Stimulated activated CD4-positive, alpha-beta T cell treated with anti-CD3 and anti-CD28 coated beads, Interleukin-4, amount 100 ng/mL, for 48 hours (primary cell): Measurements from ENCODE around the gene SMIM1.
A peak's percentile ranks its signal among the peaks of the same experiment; 100 is the strongest.

Experiments
- DNase-seq, 2 donors: peaks; one replicate each; pipeline ENCODE4 v3.0.0-alpha.2; 2020; ENCODE audit warnings: low read depth in 2 of 2

The SMIM1 gene

DNA sequence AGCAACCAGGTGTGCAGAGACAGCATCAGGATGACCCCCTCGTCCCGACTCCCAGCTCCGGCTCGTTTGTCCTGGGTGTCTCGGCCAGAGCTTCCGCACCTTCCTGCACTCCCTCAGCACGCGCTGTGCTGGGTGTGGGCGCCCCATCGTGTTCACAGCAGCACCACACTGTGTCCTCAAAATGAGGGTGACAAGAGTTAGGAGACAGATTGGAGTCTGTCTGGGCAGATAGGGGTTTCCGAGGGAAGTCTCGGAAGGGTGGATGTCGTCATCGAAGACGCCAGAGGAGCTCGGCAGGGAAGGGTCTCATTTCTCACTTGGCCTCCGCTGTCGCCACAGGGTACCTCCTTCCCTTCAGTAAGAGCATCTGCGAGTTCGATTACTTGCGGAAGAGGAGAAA is 16.2 kb upstream of the SMIM1 start:
- no peak for DNase-seq

DNA sequence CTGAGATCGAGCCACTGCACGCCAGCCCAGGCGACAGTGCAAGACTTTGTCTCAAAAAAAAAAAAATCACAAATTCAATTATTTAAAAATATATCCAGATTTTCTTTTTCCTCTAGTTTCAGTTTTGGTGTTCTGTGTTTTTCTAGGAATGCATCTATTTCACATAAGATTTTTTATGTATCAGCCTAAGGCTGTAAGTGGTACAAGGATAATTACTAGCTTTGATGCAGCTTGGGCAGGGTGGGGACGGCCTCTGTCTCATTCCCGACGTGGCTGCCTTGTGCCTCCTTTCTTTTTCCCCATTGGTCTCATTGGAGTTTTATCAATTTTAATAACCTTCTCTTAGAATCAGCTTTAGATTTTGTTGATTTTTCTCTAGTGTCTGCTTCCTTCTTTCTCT is 13.4 kb upstream of the SMIM1 start:
- DNase-seq: no peak

DNA sequence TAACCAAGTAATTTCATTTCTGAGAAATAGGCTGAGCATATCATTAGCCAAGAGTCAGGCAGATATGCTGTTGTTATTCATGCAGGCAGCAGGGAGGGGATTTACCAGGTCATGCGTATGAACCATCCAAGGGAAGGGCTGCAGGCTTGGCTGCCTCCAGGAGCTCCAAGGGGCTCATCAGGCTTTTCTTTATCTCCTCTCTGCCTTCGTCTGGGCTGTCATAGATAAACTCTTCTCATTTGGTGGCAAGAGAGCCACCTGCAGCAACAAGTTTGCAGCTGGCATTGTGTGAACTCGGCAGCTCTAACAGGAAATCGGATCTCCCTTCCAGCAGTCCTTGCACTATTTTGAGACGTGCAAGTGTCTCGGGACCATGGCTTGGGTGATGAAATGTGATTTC is 12.8 kb upstream of the SMIM1 start:
- DNase-seq: no peak

DNA sequence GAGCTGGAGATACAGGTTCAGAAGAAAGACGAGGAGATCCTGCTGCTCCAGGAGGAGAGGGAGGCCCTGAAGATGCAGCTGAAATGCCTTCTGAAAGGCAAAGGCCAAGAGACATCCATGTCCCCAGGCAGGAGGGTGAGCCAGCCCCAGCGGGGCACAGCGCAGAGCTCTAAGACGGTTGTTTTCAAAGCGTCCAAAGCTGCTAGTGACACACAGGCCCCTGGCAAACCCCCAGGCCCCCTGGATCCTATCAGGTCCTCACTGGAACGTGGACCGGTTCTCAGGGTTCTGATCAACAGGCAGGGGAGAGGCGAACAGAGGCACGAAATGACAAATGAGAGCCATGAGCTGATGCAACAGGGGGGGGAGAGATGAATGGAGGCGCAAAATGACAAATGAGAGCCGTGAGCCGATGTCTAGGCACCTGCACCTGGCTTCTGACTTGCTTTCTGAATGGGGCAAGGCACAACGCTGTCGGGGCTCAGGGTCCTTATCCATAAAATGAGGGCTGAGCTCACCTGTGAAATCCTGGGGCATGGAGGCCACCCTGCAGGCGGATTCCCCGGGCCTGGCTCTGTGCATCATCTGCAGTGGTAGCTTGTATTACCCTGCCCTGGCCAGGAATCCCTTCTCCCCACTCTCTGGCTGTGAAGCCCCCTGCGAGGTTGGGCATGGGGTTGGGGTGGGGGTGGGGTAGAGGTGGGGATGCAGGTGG is 11.1 kb upstream of the SMIM1 start:
- DNase-seq: no peak

DNA sequence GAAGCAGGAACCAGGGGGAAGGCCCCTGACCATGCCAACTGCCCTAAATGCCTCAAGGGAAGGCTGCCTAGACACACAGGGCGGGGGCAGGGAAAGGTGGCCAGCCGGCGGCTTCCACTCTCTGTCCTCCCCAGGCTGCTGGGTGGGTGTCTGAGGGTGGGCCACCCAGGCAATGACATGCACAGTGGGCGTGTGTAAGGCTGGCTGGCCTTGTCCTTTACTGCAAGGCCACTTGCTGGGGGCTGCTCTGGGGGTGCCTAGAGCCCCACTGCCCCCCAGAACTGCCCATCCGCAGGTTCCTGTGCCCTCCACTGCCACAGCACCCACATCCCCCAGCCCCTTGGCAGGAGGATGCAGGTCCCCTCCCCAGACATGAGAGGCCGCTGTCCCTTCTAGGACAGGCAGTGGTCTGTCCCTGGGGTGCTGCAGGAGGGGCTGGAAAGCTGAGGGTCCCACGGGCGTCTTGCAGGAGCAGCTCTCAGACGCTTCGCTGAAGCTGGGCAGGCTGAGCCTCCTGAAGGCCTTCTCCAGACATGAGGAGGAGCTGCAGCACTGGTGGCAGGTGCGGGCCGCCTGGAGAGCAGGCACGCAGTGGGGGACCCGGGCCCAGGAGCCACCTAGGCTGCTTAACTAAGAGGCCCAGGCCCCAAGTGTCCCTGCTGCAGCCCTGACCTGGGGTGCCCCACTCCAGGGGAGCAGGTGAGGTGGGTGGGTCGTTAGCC is 10.2 kb upstream of the SMIM1 start:
- DNase-seq: no peak

DNA sequence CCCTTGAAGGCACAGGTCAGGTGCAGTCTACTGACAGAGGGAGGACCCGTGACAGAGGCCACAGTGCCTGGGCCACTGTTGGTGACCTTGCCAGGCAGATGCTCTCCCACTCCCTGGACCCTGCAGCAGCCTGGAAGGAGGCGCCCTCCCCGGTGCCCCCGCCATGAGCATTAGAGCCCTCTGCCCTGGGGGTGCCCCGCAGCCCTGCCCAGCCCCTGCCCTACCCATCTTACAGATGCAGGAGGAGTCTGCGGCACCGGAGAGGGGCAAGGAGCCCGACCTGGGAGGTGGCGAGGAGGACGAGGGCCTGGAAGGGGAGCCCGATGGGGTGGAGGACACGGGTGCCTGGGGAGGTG is 9.7 kb upstream of the SMIM1 start:
- DNase-seq: no peak

DNA sequence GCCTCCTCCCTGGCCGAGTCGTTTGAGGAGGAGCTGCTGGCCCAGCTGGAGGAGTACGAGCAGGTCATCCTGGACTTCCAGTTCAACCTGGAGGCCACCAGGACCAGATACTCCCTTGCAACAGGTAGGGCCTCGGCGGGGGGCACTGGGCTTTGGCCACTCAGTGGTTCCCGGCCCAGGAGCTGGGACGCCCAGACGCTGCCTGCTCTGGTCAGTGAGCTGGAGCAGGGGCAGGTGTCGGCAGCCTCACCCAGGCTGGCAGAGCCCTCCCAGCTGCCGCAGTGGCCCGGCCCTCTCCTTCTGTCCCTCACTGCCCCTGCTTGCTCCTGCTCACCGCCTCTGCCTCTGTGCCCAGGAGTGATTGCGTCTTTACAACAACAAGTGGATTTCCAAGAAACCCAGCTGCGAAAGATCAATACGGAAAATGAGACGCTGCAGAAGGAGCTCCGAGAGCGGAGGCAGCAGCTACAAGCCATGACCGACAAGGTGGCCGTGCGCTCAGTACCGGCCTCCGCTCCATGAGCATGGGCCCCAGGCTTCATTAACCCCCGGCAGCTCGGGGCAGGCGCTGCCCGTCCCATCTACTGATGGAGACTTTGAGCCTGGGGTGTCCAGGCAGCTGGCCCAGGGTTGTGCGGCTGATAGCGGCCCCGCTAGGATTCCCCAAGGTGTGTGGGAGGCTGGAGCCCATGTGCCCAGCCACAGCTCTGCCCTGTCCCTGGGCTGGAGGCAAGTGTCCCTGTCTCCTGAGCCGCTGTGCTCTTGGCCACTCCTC is 9.0 kb upstream of the SMIM1 start:
- DNase-seq: no peak

DNA sequence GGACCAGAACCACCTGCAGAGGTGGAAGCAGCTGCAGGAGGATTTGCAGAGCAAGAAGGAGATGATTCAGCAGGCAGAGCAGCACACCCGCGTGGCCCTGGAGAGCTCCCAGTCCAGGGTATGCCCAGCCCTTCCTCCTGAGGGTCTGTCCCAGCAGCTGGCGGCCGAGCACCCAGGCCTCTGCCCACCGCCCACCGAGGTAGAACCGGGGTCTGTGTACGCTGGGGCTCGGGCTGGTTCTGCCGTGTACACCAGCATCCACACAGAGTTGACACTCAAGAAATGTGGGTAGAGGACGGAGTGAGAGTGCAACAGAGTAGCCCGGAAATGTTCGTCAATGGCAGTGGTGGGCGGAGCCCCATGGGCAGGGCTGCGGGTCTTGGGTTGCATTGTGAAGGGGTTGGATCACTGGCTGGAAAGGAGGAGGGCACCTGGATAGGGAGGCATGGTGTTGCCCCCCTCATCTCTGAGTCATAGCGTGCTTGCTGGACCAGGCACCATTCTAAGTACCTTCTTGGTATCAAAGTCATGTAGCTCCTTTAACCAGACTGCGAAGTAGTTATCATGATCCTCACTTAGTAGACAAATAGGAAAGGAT is 5.1 kb upstream of the SMIM1 start:
- no peak for DNase-seq

DNA sequence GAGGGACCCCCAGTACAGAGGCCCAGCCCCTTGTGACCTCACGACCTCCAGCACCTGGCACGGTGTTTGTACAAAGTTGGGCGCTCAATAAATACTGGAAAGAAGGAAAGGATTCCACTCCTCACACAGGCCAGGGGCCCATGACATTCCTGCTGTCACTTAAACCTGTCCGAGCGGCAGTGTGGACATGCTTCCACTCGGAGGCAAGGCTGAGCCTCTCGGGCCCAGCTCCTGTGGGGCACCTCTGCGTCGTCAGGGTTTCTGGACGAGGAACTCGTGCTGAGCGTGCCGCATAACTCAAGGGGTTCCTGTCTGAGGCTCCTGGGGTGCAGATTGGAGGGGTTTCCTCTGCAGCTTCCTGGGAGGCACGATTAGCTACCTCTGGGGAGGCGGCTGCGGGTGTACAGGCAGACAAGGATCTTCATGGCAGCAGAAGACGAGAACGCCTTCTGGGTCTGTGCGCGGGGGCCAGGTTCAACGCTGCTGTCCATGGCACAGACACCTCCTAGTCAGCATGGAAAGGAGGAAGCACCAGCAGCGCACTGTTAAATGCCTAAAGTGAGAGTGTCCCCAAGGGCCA is 3.6 kb upstream of the SMIM1 start:
- no peak for DNase-seq

DNA sequence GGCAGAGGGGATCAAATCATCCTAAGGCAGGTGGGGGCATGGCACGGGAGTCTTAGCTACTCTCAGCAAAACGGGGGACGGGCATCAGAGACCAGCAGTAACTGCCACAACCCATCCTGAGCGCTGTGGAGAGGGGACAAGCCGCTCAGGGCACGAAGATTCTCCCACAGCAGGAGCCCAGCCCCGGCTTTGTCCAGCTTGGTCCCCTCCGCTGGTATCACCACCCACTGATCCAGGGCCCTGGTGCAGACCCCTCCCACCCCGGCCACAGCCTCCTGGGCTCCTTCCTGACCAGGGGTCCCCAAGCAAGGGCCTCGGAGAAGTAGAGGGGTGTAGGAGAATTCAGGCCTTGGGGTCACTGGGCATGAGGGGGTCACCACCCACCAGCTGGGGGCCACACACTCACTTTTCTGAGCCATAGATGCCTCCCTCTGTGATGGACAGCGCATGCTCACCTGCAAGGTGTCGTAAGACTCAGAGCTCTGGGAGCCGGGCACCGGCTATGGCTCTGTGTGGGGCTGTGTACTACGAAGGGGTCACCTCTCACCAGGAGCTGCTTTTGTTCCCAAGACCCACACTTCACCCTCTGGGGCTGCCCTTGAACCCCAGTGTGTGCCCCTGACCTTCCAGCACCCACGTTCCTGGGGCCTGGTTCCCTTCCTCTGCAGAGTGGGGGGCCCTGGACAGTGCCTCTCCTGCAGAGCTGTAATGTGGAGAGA is 2.3 kb upstream of the SMIM1 start:
- no peak for DNase-seq

DNA sequence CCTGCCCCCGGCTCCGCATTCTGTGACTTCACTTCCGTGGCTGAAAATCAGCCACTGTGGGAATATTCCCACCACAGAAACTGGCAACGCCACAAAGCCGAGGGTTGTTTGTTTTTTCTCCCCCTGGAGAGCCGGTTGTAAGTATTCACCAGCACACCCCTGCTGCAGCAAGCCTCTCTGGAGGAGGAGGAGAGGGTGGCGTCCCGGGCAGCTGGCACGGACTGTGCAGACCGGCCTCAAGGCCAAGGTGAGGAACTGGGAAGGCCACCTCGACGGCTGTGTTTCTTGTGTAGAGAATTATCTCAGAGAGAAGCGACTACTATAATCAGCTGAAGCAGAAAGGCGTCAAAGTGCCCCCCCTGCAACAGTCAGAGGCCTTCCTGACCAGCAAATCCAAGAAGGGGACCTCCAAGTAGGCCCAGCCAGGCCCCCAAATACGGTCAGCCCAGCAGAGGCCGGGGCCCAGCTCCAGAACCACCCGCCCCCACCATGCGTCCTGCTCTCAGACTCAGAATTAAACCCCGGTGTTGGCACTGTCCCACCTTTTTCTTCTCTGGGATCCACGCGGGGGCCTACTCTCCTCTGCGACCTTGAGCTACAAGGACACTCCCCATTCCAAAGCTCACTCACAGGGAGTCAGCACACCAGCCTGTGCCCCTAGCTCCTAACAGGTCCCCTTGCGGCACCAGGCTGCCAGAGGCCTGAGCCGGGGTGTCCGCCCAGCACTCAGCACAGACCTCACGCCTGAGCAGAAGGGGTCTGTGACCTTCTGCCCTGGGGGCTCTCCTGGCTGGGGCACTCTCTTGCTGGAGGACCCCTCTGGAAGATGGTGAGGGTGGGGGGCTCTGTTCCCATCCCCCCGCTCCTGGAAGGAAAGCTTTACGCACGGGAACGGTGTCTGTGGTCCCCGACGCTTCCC is 1.2 kb upstream of the SMIM1 start:
- no peak for DNase-seq

DNA sequence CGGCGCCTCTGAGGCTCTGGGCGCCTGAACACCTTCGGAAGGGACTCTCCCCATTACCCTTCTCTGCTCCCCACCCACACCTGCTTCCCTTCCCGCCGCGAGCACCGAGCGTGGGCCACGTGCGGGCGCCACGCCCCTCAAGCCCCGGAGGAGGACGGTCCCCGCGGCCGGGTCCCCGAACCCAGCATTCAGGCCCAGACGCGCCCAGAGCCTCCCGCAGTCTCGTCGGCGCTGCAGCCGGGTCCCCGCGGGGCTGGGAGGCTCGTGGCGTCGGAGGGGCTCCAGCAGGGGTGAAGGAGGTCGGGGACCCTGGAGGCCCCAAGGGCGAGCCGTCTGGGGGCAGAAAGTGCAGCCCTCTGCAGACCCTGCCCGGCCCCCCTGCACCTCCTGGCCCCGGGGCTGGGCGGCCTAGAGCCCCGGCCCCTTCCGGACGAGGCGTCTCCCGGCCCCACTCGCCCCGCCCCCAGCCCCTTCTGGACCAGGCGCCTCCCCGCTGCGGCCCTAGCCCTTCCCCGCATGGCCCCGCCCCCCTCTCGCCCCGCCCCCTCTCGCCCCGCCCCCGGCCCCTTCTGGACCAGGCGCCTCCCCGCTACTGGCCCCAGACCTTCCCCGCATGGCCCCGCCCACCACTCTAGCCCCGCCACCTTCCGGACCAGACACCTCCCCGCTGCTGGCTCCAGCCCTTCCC is 378 bp upstream of the SMIM1 start:
- peak; percentile 83 to 88 for DNase-seq

DNA sequence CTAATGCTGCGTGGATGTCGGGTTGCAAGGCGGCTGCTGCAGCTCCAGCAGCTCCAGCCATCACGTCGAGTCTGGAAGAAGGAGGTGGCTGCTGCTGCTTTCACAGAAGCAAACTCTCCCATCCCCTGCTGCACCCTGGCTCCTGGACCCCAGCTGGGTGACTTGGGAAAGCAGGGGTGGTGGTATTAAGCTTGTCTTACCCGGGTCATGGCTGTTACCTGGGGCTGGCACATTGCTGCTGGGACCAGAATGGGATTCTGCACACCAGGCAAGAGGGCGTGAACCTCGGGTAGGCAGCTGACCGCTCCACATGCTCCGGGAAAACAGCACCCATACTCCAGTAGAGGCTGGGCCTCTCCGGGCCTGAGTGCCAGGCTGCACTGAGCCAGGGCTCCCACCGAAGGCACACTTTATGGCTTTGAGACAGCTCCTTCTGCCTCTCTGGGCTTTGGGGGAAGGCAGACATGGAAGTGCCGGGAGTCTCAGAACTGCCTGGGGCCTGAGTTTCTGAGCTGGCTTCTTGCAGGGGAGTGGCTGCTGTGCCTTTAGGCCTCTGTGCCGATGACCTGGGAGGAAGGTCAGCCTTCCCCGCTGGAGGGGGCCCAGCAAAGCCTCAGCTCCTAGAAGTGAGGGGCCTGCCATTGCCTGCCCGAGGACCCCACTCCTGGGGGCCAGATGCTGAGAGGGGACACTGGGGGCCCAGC is 1.2 kb downstream of the SMIM1 start:
- DNase-seq: no peak

DNA sequence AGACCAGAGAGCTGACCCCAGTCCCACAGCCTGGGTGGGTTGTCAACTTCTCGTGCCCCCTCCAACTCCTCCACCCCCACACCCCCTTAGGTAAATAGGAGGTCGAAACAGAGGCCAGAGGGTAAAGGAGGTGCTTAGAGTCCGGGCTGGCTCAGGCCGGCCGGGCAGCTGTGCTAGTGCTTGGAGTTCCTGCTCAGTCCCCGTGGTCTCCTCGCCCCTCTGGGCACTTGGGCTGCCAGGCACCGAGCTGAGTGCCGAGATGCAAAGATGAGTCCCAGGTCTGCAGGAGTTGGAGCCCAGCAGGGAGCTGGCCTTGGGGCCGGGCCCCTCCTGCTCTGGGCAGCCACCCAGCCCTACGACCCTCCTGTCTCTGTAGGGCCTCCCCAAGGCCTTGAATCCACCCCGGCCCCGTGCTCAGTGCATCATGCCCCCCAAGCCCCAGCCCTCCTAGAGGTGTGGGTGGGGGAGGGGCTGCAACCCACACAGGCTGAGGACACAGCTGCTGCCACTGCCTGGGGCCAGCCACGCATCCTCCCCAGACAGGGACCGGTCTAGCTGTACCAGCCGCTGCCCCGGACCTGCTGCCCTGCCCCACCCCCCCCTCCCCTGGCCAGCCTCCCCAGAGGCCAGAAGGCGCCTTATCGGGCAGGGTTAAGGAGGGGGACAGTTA is 1.9 kb downstream of the SMIM1 start:
- no peak for DNase-seq

DNA sequence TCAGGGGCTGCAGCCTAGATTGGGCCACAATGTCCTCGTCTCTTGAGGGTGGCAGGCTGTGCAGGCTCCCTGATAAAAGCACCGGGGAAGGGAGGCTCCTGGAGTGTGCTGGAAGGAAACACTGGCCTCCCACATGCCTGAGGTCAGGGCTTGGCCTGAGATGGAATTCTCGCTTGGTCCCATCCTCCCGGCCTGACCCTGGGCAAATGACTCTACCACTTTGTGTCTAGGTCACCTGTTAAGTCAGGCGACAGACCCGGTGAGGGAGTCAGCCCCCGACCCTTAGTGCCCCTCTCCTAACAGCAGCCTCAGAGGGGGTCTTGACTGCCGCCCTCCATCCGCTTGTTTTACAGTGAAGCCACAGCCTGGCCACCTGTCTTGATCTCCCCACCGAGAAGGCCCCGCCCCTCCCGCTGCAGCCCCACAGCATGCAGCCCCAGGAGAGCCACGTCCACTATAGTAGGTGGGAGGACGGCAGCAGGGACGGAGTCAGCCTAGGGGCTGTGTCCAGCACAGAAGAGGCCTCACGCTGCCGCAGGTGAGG is 2.5 kb downstream of the SMIM1 start:
- no peak for DNase-seq

DNA sequence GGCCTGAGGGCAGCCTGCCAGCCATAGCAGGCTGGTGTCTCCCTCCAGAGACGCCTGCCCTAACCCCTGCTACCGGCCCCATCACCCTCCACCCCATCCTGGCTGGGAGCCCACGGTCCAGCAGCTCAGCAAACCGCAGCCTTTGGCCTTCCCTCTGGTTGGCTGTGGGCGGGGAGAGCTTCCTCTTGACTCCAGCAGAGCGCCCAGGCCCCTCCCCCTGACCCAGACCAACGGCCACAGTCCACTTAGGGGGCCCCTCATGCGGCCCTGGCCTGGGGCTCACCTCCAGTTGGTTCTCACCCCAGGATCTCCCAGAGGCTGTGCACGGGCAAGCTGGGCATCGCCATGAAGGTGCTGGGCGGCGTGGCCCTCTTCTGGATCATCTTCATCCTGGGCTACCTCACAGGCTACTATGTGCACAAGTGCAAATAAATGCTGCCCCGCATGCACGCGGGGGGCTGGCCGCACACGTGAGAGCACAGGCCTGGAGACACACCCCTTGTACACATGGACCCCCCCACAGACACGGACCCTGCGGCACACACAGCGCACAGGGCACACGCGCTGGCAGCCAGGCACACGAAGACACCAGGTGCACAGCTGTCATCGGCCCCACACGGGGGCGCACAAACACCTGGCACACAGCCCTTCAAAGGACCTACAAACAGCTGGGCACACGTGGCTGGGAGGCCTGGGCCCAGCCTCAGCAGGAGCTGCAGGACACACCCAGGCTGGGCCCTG is 3.1 kb downstream of the SMIM1 start:
- peak in 1 of 2 donors; percentile 47 for DNase-seq

DNA sequence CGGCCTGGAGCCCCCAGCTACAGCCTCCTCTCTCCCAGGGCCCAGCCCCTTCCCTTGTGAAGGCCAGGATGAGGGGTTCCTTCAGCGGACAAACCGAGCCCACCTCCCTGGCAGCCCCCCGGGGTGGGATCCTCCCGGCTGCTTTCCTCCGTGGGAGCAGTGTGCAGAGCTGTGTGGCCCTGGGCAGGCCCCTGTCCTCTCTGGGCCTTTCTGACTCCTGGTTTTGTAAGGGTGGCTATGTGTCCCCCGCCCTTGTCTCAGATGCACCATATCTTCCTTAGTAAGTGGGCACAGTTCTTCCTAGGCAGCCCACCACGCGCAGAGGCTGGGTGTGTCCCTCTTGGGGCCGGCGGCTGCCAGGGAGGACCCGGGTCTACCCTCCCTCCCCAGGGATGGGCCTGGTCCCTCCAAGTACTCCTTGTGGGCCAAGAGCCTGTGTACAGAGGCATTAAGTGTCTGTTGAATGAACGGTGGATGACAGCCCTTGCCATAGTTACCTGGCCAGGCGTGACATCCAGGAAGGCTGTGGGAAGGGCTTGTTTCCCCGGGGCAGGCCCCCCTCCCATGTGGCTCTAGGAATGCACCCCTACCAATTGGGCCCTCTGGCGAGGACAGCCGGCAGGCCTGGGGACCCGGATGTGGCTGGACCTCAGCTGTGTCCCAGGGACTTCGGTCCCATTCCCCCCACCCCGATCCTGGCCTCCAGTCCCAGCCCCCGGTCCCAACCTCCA is 3.8 kb downstream of the SMIM1 start:
- no peak for DNase-seq
